WERI-Rb-1 (cell line): ENCODE measurements around the gene CYTL1.

Source experiments
- DNase-seq: peaks from one replicate; pipeline ENCODE4 v3.0.0-alpha.2; 2020
- H3K27ac ChIP-seq: fragments of 250-450 bp; sonication (Bioruptor Pico); 2 replicates; pipeline ENCODE4 v1.5.1; 2020; ENCODE audit warnings: mild to moderate bottlenecking, moderate library complexity
- H3K27me3 ChIP-seq: fragments of 250-450 bp; sonication (Bioruptor Pico); 2 replicates; pipeline ENCODE4 v1.5.1; 2021; ENCODE audit warnings: mild to moderate bottlenecking, low read depth, moderate library complexity; ENCODE audit not compliant: insufficient read depth, severe bottlenecking
- H3K36me3 ChIP-seq: fragments of 250-450 bp; sonication (Bioruptor Pico); 2 replicates; pipeline ENCODE4 v1.5.1; 2020; ENCODE audit warnings: mild to moderate bottlenecking, moderate library complexity
- H3K4me3 ChIP-seq: 2 replicates; pipeline ENCODE4 v1.5.1; 2011; ENCODE audit warnings: low read depth, mild to moderate bottlenecking, control low read depth, low read length
- H3K9me3 ChIP-seq: fragments of 250-450 bp; sonication (Bioruptor Pico); 2 replicates; pipeline ENCODE4 v1.5.1; 2021; ENCODE audit warnings: mild to moderate bottlenecking, moderate library complexity; ENCODE audit not compliant: severe bottlenecking
- TF ChIP-seq, protein P1 (sequence below): IDR thresholded peaks from 2 replicates; pipeline ENCODE4 v1.5.1; 2011; ENCODE audit warnings: low read depth, mild to moderate bottlenecking, control low read depth, inconsistent platforms, low read length

The CYTL1 gene

DNA sequence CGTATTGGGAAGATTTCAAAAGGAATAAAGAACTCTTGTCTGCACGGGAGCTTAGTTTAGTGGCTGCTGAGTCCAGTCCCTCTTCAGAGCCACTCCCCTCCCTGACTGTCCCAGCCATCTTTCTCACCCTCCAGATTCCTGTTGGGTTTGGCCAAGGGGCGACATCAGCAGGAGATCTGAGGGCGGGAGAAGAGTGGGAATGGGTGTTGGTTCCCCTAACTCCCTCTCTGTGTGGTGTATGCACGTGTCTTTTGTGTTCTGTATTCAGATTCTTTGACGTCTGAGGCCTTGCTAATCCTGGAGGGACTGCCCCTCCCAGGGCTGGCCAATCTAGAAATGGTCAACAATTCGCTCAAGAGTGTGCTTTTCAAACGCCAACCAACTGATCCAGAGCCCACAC, 37.4 kb downstream of the CYTL1 start:
- no peak overlapping the region for H3K27ac ChIP-seq
- H3K9me3 ChIP-seq: peaks cover 2% of the 10 kb centered on the region
- TF ChIP-seq, protein P1, sequence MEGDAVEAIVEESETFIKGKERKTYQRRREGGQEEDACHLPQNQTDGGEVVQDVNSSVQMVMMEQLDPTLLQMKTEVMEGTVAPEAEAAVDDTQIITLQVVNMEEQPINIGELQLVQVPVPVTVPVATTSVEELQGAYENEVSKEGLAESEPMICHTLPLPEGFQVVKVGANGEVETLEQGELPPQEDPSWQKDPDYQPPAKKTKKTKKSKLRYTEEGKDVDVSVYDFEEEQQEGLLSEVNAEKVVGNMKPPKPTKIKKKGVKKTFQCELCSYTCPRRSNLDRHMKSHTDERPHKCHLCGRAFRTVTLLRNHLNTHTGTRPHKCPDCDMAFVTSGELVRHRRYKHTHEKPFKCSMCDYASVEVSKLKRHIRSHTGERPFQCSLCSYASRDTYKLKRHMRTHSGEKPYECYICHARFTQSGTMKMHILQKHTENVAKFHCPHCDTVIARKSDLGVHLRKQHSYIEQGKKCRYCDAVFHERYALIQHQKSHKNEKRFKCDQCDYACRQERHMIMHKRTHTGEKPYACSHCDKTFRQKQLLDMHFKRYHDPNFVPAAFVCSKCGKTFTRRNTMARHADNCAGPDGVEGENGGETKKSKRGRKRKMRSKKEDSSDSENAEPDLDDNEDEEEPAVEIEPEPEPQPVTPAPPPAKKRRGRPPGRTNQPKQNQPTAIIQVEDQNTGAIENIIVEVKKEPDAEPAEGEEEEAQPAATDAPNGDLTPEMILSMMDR: no peak
- no peak overlapping the region for H3K4me3 ChIP-seq
- no peaks in the 10 kb centered on the region for H3K27me3 ChIP-seq
- DNase-seq: no peak
- H3K36me3 ChIP-seq: no peaks in the 10 kb centered on the region

DNA sequence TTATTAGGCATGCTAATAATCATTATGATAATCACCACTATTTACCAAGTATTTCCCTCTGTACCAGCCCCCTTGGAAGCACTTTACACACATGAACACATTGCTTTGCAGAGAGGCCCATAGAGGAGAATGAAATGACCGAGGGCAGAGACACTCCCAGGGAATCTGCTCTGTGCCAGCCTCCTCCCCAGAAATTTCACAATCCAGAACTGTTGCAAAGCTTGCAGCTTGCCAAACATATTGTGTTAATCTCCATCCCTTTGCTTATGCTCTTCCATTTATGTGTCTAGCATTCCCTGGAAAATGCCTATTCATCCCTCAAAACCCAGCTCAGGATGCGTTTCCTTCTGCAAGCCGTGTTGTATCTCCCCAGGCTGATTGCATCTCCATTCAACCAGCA, 37.8 kb downstream of the CYTL1 start:
- no peaks in the 10 kb centered on the region for H3K27me3 ChIP-seq
- no peaks in the 10 kb centered on the region for H3K36me3 ChIP-seq
- no peak for DNase-seq
- TF ChIP-seq, protein P1: no peak
- H3K27ac ChIP-seq: no peak overlapping the region
- no peak overlapping the region for H3K4me3 ChIP-seq
- H3K9me3 ChIP-seq: peaks cover 2% of the 10 kb centered on the region

DNA sequence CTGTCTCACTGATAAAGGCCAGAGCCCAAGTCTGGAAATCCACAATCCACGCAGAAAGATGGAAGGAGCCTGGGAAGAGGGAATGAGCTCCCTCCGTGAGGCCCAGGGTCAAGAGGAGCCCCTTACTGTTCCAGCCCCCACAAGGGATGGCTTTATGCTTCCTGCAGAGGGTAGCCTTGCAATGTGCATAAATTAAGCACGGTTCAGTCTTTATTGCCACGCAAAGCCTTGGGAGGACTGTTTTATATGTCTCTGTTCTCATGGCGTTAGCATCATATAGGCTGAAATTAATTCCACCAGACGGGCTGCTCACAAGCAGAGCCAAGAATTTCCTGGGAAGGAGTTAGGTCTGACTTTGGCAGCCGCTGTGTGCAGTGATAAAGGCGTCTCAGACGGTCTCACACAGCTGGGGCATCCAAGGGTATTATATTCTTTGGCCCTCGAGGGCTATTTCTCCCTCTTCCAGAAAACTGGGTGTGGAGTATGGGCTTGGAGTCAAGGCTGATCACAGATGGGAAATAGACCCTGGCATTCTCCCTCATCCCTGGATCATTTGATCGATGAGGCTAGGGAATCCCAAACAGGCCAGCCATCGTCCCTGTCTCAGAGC, 38.5 kb downstream of the CYTL1 start:
- Histone ChIP-seq H3K27me3 (no peaks in the 10 kb centered on the region), H3K9me3 (peaks cover 2% of the 10 kb centered on the region), H3K36me3 (no peaks in the 10 kb centered on the region), H3K4me3 (no peak overlapping the region), H3K27ac (no peak overlapping the region)
- no peak for DNase-seq
- TF ChIP-seq, protein P1: no peak

DNA sequence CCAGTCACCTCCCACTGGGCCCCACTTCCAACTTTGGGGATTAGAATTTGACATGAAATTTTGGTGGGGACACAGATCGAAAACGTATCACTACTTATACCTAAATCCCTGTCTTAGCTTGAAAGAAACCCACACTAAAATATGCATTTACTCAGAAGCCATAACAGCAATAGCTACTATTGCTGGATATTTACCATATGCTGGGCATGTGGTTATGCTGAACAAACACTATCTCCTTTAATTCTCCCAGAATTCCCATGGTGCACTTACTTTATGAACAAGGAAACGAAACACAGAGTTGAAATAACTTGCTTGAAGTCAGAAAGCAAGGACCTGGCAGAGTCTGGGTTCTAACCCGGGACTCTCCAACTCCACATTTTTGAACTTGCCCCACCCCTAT, 39.3 kb downstream of the CYTL1 start:
- no peak for DNase-seq
- TF ChIP-seq, protein P1: no peak
- H3K27me3 ChIP-seq: no peaks in the 10 kb centered on the region
- no peak overlapping the region for H3K4me3 ChIP-seq
- peaks cover 7% of the 10 kb centered on the region for H3K9me3 ChIP-seq
- H3K36me3 ChIP-seq: no peaks in the 10 kb centered on the region
- H3K27ac ChIP-seq: no peak overlapping the region

DNA sequence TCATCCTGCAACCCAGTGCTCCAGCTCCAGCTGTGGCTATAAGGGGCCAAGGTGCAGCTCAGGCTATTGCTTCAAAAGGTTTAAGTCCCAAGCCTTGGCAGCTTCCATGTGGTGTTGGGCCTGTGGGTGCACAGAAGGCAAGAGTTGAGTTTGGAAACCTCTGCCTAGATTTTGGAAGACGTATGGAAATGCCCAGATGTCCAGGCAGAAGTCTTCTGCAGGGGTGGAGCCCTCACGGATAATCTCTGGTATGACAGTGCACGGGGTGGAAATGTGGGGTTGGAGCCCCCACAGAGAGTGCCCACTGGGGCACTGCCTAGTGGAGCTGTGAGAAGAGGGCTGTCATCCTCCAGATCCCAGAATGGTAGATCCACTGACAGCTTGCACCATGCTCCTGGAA, 44.5 kb downstream of the CYTL1 start:
- Histone ChIP-seq H3K9me3 (peaks cover 20% of the 10 kb centered on the region), H3K4me3 (no peak overlapping the region), H3K27me3 (no peaks in the 10 kb centered on the region), H3K36me3 (no peaks in the 10 kb centered on the region), H3K27ac (no peak overlapping the region)
- TF ChIP-seq, protein P1: no peak
- DNase-seq: no peak

DNA sequence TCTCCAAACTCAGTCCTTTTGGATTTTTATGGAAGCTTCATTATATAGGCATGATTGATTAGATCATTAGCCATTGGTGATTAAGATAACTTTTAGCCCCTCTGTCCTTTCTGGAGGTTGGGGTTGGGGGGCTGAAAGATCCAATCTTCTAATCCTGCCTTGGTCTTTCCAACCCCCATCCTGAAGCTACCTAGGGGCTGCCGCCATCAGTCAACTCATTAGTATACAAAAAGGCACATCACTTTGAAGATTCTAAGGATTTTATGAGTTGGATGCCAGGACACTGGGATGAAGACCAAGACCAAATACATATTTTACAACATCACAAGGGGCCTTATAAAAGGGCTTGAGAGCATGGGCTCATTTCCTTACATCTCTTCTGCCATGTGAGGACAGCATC, 47.5 kb downstream of the CYTL1 start:
- Histone ChIP-seq H3K4me3 (no peak overlapping the region), H3K27me3 (no peaks in the 10 kb centered on the region), H3K27ac (no peak overlapping the region), H3K9me3 (peaks cover 18% of the 10 kb centered on the region), H3K36me3 (no peaks in the 10 kb centered on the region)
- DNase-seq: no peak
- TF ChIP-seq, protein P1: no peak
